VCaP (cell line): ENCODE measurements around the gene POLR1A.

ENCODE experiments used
- H3K27ac ChIP-seq: fragments of 450-650 bp; 2 replicates; pipeline ENCODE4 v1.5.1; 2017
- CTCF ChIP-seq: fragments of 450-650 bp; conservative IDR thresholded peaks from 2 replicates; pipeline ENCODE4 v1.5.1; 2017; ENCODE audit warnings: mild to moderate bottlenecking, moderate library complexity

Gene POLR1A

GRCh38 chr2:85976106-85976920 is 129.4 kb downstream of the POLR1A start:
- H3K27ac ChIP-seq, result no peak overlapping the region
- no peak for TF ChIP-seq CTCF

GRCh38 chr2:85975581-85975980 is 130.1 kb downstream of the POLR1A start:
- peak overlapping the region; percentile 6; the same call in 1 of the 2 replicates for H3K27ac ChIP-seq
- no peak for TF ChIP-seq CTCF

- no peak overlapping the region; the same call in 1 of the 2 replicates for H3K27ac ChIP-seq
- TF ChIP-seq CTCF, result no peak
Measured at GRCh38 chr2:85974390-85974789, 131.3 kb downstream of the POLR1A start.

DNA sequence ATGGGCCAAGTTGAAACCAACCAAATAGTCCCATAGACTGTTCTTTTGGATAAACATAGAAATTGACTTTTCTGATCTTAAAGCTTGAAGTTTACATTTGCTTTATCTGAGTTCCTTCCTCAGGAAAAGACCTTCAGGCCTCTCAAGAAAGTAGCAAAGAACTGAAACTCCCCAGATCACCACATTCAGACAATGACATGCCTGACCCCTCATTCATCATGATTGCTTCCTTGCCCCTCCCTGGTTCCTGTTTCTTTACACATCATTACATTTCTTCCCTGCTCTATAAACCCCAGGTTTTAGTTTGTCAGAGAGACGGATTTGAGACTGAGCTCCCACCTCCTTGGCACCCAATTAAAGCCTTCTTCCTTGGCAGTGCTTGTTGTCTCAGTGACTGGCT is 133.3 kb downstream of the POLR1A start:
- no peak for TF ChIP-seq CTCF
- no peak overlapping the region for H3K27ac ChIP-seq

DNA sequence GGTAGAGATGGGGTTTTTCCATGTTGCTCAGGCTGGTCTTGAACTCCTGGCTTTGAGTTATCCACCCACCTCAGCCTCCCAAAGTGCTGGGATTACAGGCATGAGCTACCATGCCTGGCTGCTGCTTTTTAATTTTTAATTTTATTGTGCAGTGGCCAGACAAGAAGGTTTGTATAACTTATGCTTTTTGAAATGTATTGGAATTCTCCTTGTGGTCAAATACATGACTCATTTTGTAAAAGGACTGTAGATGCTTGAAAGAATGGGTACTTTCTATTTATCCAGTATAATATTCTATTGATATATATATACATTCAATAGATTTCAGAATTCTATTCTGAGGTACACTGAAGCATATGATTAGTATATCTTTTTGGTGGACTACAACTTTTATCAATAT is 134.3 kb downstream of the POLR1A start:
- TF ChIP-seq CTCF, result no peak
- H3K27ac ChIP-seq, result no peak overlapping the region
